Right hindlimb (tissue), 1 donor: Measurements from ENCODE around the gene TNFRSF4.
"Not testable (repeated sequence)": the region's sequence is repeated elsewhere in the genome, so short reads cannot be mapped to it uniquely, and the experiment has no call there.

Experiments
- DNase-seq: peaks from one replicate; pipeline ENCODE4 v3.0.0-alpha.2; 2018

Gene TNFRSF4

GRCh38 chr1:1213345-1214265 is at the start of gene TNFRSF4:
Gene TNFRSF4, minus strand, starts transcription at chr1:1214153. Its CDS starts 26 bp downstream, at chr1:1214127.
- peak; percentile 22 for DNase-seq

DNA sequence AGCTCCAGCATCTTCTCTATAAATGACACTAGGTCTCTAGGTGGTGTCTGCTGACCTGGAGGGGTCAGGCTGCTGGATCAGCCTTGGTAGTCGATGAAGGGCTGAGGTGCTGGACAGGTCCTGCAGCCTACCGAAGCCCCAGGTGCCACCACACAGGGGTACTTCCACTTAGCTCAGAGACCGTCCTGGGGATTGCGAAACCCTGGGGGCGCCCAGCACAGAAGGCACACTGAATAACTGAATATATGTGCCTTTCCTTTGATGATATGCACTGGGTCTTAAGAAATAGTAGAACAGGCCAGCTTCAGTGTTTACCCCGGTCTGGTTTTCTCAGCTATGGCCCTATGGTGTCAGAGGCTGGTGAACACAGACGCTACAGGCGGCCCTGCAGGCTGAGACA is 48.8 kb upstream of the TNFRSF4 start:
- DNase-seq, result no peak

GRCh38 chr1:1262071-1262470 is 48.1 kb upstream of the TNFRSF4 start:
- DNase-seq, result no peak

DNA sequence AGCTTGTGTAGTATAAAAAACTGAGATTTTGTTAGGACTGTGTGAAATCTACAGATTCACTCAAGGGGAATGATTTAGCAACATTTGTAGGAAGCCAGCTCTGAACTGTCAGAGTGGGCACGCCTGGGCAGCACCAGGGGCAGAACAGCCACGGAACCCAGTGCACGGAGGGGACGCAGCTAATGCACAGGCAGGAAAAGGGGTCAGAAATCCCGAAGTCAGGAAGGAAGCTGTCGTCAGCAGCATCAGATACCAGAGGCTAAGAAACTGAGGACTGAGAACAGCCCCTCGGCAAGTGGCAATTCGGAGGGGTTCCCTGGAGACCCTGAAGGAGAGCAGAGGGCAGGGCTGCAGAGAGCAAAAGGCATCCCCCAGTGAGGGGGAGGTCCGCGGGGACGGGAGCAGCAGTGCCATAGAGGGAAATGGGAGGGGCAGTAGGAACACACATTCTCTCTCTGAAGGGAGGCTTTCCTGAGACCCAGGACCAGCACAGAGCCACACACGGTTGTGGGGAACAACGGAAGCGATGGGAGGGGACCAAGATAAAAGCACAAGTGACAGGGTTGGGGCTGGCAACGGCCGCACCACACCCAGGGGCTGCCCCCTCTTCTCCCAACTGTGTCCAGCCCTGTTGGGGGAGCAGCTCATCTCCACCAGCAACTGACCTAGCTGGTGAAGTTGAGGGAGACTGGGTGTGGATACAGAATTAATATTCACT is 47.0 kb upstream of the TNFRSF4 start:
- no peak for DNase-seq

DNA sequence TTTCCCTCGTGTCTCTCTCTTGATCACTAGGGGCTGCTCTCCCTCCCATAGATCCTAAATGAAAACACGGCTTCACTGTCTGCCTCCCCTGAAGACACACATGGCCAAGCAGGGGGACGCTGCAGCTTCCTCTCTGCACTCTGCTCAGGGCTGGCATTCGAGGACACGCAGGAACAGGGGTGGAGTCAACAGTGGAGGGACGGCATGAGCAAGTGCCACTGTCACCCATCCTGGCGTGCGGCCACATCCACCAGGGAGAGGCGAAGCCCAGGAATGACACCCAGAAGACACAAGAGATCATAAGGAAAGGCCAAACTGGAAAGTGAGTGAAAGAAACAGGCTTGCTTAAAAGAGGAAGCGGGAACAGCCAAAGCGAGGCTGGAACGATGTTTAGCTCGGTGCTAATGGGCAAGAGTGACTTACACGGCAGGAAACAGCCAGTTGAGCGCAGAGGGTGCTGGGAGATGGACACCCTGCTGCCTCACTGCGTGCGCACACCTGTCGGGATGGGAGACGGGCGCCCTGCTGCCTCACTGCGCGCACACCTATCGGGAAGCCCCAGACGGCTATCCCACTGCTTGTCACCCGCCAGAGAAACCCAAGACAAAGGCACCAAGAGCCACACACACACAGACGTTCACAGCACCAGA is 46.1 kb upstream of the TNFRSF4 start:
- DNase-seq, result no peak

DNA sequence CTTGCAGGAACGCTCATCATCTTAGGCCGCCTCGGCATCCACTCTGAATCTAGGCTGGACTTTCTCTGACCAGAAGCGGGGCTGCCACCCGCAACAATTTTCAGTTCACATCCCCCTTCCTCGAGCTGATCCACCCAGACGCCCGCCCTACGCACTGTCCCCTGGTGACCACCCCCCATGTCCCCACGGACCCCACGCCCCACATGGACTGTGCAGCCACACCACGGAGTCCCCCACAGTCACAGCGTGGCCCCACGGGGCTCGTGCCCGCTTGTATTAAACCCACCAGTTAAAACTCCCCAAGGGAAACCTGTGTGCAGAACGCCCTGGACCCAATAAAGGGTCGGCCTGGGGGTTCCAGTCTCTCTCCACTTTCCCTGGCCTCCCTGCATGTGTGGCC is 45.6 kb upstream of the TNFRSF4 start:
- DNase-seq, result no peak

DNA sequence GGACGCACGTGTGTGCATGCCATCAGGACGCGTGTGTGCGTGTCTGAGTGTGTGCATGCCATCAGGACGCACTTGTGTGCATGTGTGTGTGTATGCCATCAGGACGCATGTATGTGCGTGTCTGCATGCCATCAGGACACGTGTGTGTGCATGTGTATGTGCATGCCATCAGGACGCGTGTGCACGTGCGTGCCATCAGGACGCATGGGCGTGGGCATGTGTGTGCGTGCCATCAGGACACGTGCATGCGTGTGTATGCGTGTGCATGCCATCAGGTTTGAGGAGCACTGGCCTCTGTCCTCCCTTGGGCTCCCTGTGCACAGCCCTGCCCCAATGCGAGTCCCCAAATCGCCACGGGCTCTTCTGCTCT is 45.2 kb upstream of the TNFRSF4 start:
- DNase-seq, result no peak

- no peak for DNase-seq
These were observed 43.3 kb upstream of the TNFRSF4 start for GRCh38 chr1:1256956-1257871.

- no peak for DNase-seq
These were observed 41.7 kb upstream of the TNFRSF4 start for GRCh38 chr1:1255611-1256010.

GRCh38 chr1:1255078-1255477 is 41.1 kb upstream of the TNFRSF4 start:
- DNase-seq, result no peak

GRCh38 chr1:1254667-1254998 is 40.7 kb upstream of the TNFRSF4 start:
- DNase-seq, result no peak

- DNase-seq, result no peak
These were observed 40.2 kb upstream of the TNFRSF4 start for GRCh38 chr1:1253972-1254666.

- no peak for DNase-seq
These were observed 39.4 kb upstream of the TNFRSF4 start for GRCh38 chr1:1253314-1253713.

DNA sequence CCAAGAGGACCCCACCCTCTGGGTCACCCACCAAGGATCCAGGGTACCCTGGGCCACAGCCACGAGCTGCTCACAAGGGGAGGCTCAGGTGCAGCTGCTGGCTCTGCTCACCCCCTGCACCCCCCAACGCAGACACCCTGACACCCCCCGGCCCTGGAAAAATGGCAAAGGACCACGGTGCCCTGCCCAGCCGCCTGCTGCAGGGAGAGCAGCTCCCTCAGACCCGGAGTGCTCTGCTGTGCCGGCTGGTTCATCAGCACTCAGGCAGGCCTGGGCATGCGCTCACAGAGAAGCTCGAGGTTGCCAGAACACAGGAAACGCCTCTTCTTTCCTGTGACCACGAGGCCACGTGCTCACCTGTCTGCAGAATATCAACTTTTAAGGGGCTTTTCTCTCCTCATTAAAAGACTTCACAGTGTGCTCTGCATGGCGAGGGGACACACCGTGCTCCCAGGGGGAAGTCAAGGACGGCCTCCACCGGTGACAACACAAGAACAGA is 36.9 kb upstream of the TNFRSF4 start:
- DNase-seq, result no peak

- DNase-seq, result not testable (repeated sequence)
These were observed 34.3 kb upstream of the TNFRSF4 start for GRCh38 chr1:1248009-1248913.

GRCh38 chr1:1247341-1247913 is 33.5 kb upstream of the TNFRSF4 start:
- DNase-seq, result no peak

GRCh38 chr1:1246577-1247340 is 32.8 kb upstream of the TNFRSF4 start, which contains the start of gene C1QTNF12:
Gene C1QTNF12, minus strand, starts transcription at chr1:1246722. Its CDS starts 32 bp downstream, at chr1:1246690.
- DNase-seq, result no peak

- DNase-seq, result no peak
These were observed 32.0 kb upstream of the TNFRSF4 start for GRCh38 chr1:1245817-1246576.
